AG04449 (cell line): ENCODE results near the gene CRPPA.

Source experiments
- CTCF ChIA-PET: fragments of 350-600 bp; formaldehyde crosslinking; extraction: SDS; loops from one replicate; lab custom pipeline; 2021; ENCODE audit warnings: antibody characterized with exemption; lab: Yijun Ruan, JAX
- POLR2A ChIA-PET: fragments of 400-600, 350-600 bp; formaldehyde crosslinking; extraction: SDS; loops from one replicate; lab custom pipeline; 2020; ENCODE audit warnings: antibody characterized with exemption, inconsistent platforms; lab: Yijun Ruan, JAX
- DNase-seq: peaks from one replicate; pipeline ENCODE4 v3.0.0-alpha.2; 2010; ENCODE audit warnings: low read depth, low spot score
- H3K4me3 ChIP-seq: 2 replicates; pipeline ENCODE4 v1.5.1; 2011; ENCODE audit warnings: low read depth, mild to moderate bottlenecking, control low read depth, low read length
- CTCF ChIP-seq: IDR thresholded peaks from one replicate; pipeline ENCODE4 v1.5.1; 2011; ENCODE audit warnings: mild to moderate bottlenecking, moderate library complexity, low read length, control low read depth, inconsistent platforms; ENCODE audit not compliant: insufficient read depth; ENCODE audit errors: missing control alignments

CRPPA gene

GRCh38 chr7:16438988-16439387, 17.6 kb upstream of the CRPPA start:
- POLR2A ChIA-PET = no interaction called here
- TF ChIP-seq CTCF = no peak
- CTCF ChIA-PET = interaction anchor here (0.6 kb wide), 1 partner anchor 58 kb away, joined by 3 read pairs; no protein-coding TSS in a partner anchor
- DNase-seq = no peak
- no peak overlapping the region for H3K4me3 ChIP-seq

GRCh38 chr7:16436306-16436705, 15.0 kb upstream of the CRPPA start:
- no peak for TF ChIP-seq CTCF
- no peak overlapping the region for H3K4me3 ChIP-seq
- CTCF ChIA-PET = interaction anchor here (1.2 kb wide), 1 partner anchor 128 kb away, joined by 5 read pairs; no protein-coding TSS in a partner anchor
- POLR2A ChIA-PET = no interaction called here
- DNase-seq = no peak

GRCh38 chr7:16433568-16434122, 12.3 kb upstream of the CRPPA start:
- ChIA-PET POLR2A (no interaction called here), CTCF (interaction anchor here (5.7 kb wide), 1 partner anchor 131 kb away, joined by 36 read pairs; no protein-coding TSS in a partner anchor)
- no peak for TF ChIP-seq CTCF
- no peak overlapping the region for H3K4me3 ChIP-seq
- DNase-seq = no peak

GRCh38 chr7:16432425-16432731, 11.0 kb upstream of the CRPPA start:
- ChIA-PET POLR2A (no interaction called here), CTCF (interaction anchor here (1.0 to 5.7 kb wide), 5 partner anchors 14 to 133 kb away, joined by 3 to 36 read pairs (median 4); no protein-coding TSS in a partner anchor)
- DNase-seq = no peak
- TF ChIP-seq CTCF = no peak
- H3K4me3 ChIP-seq = no peak overlapping the region

GRCh38 chr7:16431646-16432424, 10.5 kb upstream of the CRPPA start:
- H3K4me3 ChIP-seq = no peak overlapping the region
- ChIA-PET CTCF (interaction anchor here (0.8 to 5.7 kb wide), 6 partner anchors 8 to 133 kb away, joined by 3 to 36 read pairs (median 4); no protein-coding TSS in a partner anchor), POLR2A (interaction anchor here (0.8 kb wide), 1 partner anchor 11 kb away, joined by 3 read pairs; no protein-coding TSS in a partner anchor)
- no peak for DNase-seq
- peak; percentile 28 for TF ChIP-seq CTCF

- no peak for DNase-seq
- ChIA-PET CTCF (interaction anchor here (5.7 kb wide), 1 partner anchor 135 kb away, joined by 36 read pairs; no protein-coding TSS in a partner anchor), POLR2A (no interaction called here)
- no peak overlapping the region for H3K4me3 ChIP-seq
- no peak for TF ChIP-seq CTCF
Measured at GRCh38 chr7:16430133-16430532, 8.8 kb upstream of the CRPPA start.
